DOHH2 (cell line): Measurements from ENCODE around the gene ASB13.

ENCODE experiments used
- EZH2phosphoT487 ChIP-seq: fragments of 200-600 bp; sonication (generic); IDR thresholded peaks from 2 replicates; pipeline ENCODE4 v1.6.1; 2017; ENCODE audit warnings: borderline replicate concordance, mild to moderate bottlenecking, antibody characterized with exemption, low read length, moderate library complexity, mixed read lengths
- TF ChIP-seq, protein P1 (sequence below): fragments of 200-600 bp; sonication (generic); IDR thresholded peaks from one replicate; pipeline ENCODE4 v1.5.1; 2014; ENCODE audit warnings: antibody characterized with exemption, mild to moderate bottlenecking, low read depth, low read length; ENCODE audit not compliant: poor library complexity, severe bottlenecking

DNA sequence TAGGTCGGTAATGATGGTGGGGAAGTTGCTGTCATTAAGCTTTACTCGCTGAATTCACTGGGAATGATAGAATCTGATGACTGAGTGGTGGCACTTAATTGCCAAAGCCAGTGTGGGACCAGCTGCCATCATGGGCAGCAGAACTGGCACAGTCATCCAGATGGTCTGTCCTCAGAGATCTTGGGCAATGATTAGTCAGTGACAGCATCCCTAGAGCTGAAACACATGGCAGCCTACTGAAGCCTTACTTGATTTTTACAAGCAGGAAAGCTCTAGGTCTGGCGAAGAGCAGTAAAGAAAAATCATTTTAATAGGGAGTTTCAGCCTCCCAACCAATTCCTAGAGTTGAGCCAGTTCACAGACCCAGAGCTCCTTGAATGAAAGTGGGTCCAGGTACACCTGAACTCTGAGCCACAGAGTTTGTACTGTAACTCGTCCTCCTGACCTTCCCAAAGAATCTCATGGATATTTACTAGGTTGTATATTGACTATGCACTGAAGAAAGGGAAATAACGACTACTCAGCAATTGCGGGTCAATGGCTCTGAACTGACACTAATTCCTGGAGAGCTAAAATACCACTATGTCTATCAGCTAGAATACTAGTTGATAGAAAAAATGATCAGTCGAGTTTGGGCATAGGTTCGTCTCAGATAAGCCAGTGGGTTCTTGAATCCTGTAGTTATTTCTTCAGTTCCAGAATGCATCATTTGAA lies 4.4 kb upstream of the ASB13 start:
- TF ChIP-seq, protein P1, sequence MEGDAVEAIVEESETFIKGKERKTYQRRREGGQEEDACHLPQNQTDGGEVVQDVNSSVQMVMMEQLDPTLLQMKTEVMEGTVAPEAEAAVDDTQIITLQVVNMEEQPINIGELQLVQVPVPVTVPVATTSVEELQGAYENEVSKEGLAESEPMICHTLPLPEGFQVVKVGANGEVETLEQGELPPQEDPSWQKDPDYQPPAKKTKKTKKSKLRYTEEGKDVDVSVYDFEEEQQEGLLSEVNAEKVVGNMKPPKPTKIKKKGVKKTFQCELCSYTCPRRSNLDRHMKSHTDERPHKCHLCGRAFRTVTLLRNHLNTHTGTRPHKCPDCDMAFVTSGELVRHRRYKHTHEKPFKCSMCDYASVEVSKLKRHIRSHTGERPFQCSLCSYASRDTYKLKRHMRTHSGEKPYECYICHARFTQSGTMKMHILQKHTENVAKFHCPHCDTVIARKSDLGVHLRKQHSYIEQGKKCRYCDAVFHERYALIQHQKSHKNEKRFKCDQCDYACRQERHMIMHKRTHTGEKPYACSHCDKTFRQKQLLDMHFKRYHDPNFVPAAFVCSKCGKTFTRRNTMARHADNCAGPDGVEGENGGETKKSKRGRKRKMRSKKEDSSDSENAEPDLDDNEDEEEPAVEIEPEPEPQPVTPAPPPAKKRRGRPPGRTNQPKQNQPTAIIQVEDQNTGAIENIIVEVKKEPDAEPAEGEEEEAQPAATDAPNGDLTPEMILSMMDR = no peak
- TF ChIP-seq EZH2phosphoT487 = no peak
